ENCODE data around the gene DOK7. TPM values are rescaled to one million over a fixed set of nuclear protein-coding genes. Genes with fewer than 3 reads are reported as not detected.

DOK7 gene
- total and polyA plus RNA-seq, 2 of the 4 experiments (the other 2 are of a cell fraction) = not detected

DNA sequence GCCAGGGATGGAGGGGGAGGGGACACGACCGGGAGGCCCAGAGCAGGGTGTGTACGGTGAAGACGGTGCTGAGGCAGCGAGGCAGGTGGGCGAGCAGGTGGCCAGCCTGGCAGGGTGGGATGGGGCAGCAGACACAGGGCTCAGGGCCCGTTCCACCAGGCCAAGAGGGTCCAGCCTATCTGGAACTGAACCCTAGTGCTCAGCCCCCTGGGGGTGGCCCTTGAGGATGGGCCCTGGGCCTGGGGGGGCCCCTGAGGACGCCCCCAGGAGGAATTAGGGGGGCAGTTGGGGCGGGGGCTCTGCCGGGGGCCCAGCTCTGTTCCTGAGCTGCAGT lies 24.3 kb upstream of the DOK7 start:
- H3K79me1 ChIP-seq (ENCODE audit: low read depth in 1 of 2, low read length in 2 of 2) = no peaks in the 10 kb centered on the region
- H3K4me3 ChIP-seq (ENCODE audit: insufficient read depth, low read depth, low read length) = no peak overlapping the region
- 0 out of 2 replicates have a peak, but pooled peaks cover 3% of the 10 kb centered on the region for H3K9me1 ChIP-seq (ENCODE audit: insufficient read depth, low read length)
- H2AK9ac ChIP-seq (replicated peaks; ENCODE audit: low read depth, low read length, poor library complexity) = no peak overlapping the region
- no peak overlapping the region for H2AK5ac ChIP-seq (ENCODE audit: low read depth, low read length)
- TF ChIP-seq RFX5 (IDR thresholded peaks at IDR 0.05; ENCODE audit: low read depth, low read length) (no peak), MAFK (IDR thresholded peaks at IDR 0.05; ENCODE audit: low read depth, low read length) (no peak), MXI1 (IDR thresholded peaks at IDR 0.05; ENCODE audit: borderline replicate concordance, low read depth, low read length) (no peak), NFE2L2 (IDR thresholded peaks at IDR 0.05; ENCODE audit: low read depth, low read length) (no peak)
- TF ChIP-seq, protein P1, sequence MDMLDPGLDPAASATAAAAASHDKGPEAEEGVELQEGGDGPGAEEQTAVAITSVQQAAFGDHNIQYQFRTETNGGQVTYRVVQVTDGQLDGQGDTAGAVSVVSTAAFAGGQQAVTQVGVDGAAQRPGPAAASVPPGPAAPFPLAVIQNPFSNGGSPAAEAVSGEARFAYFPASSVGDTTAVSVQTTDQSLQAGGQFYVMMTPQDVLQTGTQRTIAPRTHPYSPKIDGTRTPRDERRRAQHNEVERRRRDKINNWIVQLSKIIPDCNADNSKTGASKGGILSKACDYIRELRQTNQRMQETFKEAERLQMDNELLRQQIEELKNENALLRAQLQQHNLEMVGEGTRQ (IDR thresholded peaks at IDR 0.05; ENCODE audit: low read depth, low read length) = no peak
- no peak overlapping the region for H3K9ac ChIP-seq (ENCODE audit: low read depth, low read length)
- H3K9me3 ChIP-seq (ENCODE audit: control insufficient read depth, insufficient read depth, low read length) = no peaks in the 10 kb centered on the region
- H3K36me3 ChIP-seq (ENCODE audit: control insufficient read depth, insufficient read depth, low read length) = no peaks in the 10 kb centered on the region
- no peak overlapping the region for H3K4me2 ChIP-seq (ENCODE audit: low read depth, low read length)
- no peak overlapping the region for H2BK5ac ChIP-seq (ENCODE audit: low read depth, low read length, poor library complexity, severe bottlenecking)
- H4K91ac ChIP-seq (ENCODE audit: insufficient read depth, low read depth, low read length) = no peak overlapping the region
- no peak for DNase-seq
- POLR2A ChIA-PET (ENCODE audit: unreplicated experiment) = no interaction called here
- no peak overlapping the region for H3K27ac ChIP-seq (ENCODE audit: insufficient read depth, low read length)
- intact Hi-C loops (cut with micrococcal nuclease) (loop anchor here (5.0 kb wide), 1 partner anchor 147 kb away; the partner anchor contains the start of gene RGS12), in situ Hi-C loops (cut with MboI; ENCODE audit: low sequenced_read_pairs) (no loop called here), dilution Hi-C loops (cut with HindIII; ENCODE audit: low sequenced_read_pairs, unreplicated experiment) (no loop called here)
- 0 out of 2 replicates have a peak, but pooled peaks cover 5% of the 10 kb centered on the region for H4K20me1 ChIP-seq (ENCODE audit: insufficient read depth, low read length)
- H4K8ac ChIP-seq (ENCODE audit: low read depth in 2 of 2, low read length in 2 of 2) = no peak overlapping the region
- no CpG with 5 or more reads among the region's 10 CpGs for WGBS, 2 experiments (ENCODE audit: extremely low coverage in 2 of 2, insufficient read length in 1 of 2)
- no peak overlapping the region for H2AFZ ChIP-seq (replicated peaks; ENCODE audit: low read length, poor library complexity)
- no peak overlapping the region for H3K14ac ChIP-seq (replicated peaks; ENCODE audit: low read depth, low read length)
- no TSS peak for BruUV-seq (replicated peaks)
- H2BK120ac ChIP-seq (ENCODE audit: low read depth, low read length) = no peak overlapping the region
- no peak overlapping the region for H3K23ac ChIP-seq (ENCODE audit: low read depth, low read length)
- no peak overlapping the region for H4K5ac ChIP-seq (ENCODE audit: low read depth, low read length)
- CTCF ChIA-PET = interaction anchor here (0.6 kb wide), 1 partner anchor 309 kb away, joined by 4 read pairs; no protein-coding TSS in a partner anchor
- H3K18ac ChIP-seq (ENCODE audit: low read depth, low read length) = no peak overlapping the region
- H3K27me3 ChIP-seq (ENCODE audit: control insufficient read depth, insufficient read depth, low read length) = no peaks in the 10 kb centered on the region
- no peak overlapping the region for H2BK15ac ChIP-seq (ENCODE audit: low read depth, low read length)
- peaks cover 11% of the 10 kb centered on the region for H3K4me1 ChIP-seq (ENCODE audit: control insufficient read depth, insufficient read depth, low read length)
- no peak overlapping the region for H3K4ac ChIP-seq (ENCODE audit: low read depth, low read length)
- no peak overlapping the region for H2BK20ac ChIP-seq (ENCODE audit: low read depth, low read length)
- ATAC-seq (ENCODE audit: low read depth) = no peak
- H3K56ac ChIP-seq (ENCODE audit: extremely low read depth, insufficient read depth, low read length) = no peak overlapping the region
